ENCODE results near the gene DAPK1. TPM values are rescaled to one million over a fixed set of nuclear protein-coding genes. Genes with fewer than 3 reads are reported as not detected.

Gene DAPK1
- total and polyA plus RNA-seq, 3 experiments from 2014 or later, result 3.7 to 4.3 TPM; not detected in 1

- Mint-ChIP-seq H3K36me3 (no peaks in the 10 kb centered on the region), H3K9me3 (peaks cover 0 to 3% (median 0%) of the 10 kb centered on the region in 5 donors), H3K27me3 (peaks cover 0 to 3% of the 10 kb centered on the region in 2 donors), H3K4me3 (no peak overlapping the region), H3K4me1 (no peaks in the 10 kb centered on the region), H3K27ac (no peak overlapping the region)
- Histone ChIP-seq H3K27me3 (ENCODE audit: insufficient read depth, low read length, poor library complexity, severe bottlenecking) (no peaks in the 10 kb centered on the region), H3K36me3 (ENCODE audit: insufficient read depth, low read length) (no peaks in the 10 kb centered on the region), H3K27ac (ENCODE audit: low read depth, low read length) (no peak overlapping the region), H3K4me1 (ENCODE audit: insufficient read depth, low read length) (no peaks in the 10 kb centered on the region), H3K4me3 (ENCODE audit: low read length) (no peak overlapping the region), H3K9me3 (ENCODE audit: low read length) (no peaks in the 10 kb centered on the region)
- no peak for DNase-seq
- ChIA-PET POLR2A (no interaction called here), CTCF (no interaction called here)
Measured at GRCh38 chr9:87564791-87565241, 67.1 kb downstream of the DAPK1 start.

GRCh38 chr9:87567001-87567400 is 69.3 kb downstream of the DAPK1 start:
- H3K36me3 Mint-ChIP-seq, result no peaks in the 10 kb centered on the region
- Histone ChIP-seq H3K36me3 (ENCODE audit: insufficient read depth, low read length) (no peaks in the 10 kb centered on the region), H3K4me3 (ENCODE audit: low read length) (no peak overlapping the region), H3K27ac (ENCODE audit: low read depth, low read length) (no peak overlapping the region), H3K4me1 (ENCODE audit: insufficient read depth, low read length) (no peaks in the 10 kb centered on the region), H3K9me3 (ENCODE audit: low read length) (no peaks in the 10 kb centered on the region), H3K27me3 (ENCODE audit: insufficient read depth, low read length, poor library complexity, severe bottlenecking) (no peaks in the 10 kb centered on the region)
- H3K27me3 Mint-ChIP-seq, result peaks cover 0 to 5% of the 10 kb centered on the region in 2 donors
- no peaks in the 10 kb centered on the region for H3K4me1 Mint-ChIP-seq
- ChIA-PET POLR2A (no interaction called here), CTCF (no interaction called here)
- no peak for DNase-seq
- peaks cover 0 to 3% (median 0%) of the 10 kb centered on the region in 5 donors for H3K9me3 Mint-ChIP-seq
- H3K4me3 Mint-ChIP-seq, result no peak overlapping the region
- no peak overlapping the region for H3K27ac Mint-ChIP-seq

- Mint-ChIP-seq H3K36me3 (no peaks in the 10 kb centered on the region), H3K27me3 (peaks cover 0 to 5% of the 10 kb centered on the region in 2 donors), H3K4me1 (no peaks in the 10 kb centered on the region), H3K4me3 (no peak overlapping the region), H3K9me3 (peaks cover 0 to 3% (median 0%) of the 10 kb centered on the region in 5 donors), H3K27ac (no peak overlapping the region)
- Histone ChIP-seq H3K4me3 (ENCODE audit: low read length) (no peak overlapping the region), H3K36me3 (ENCODE audit: insufficient read depth, low read length) (no peaks in the 10 kb centered on the region), H3K9me3 (ENCODE audit: low read length) (no peaks in the 10 kb centered on the region), H3K27me3 (ENCODE audit: insufficient read depth, low read length, poor library complexity, severe bottlenecking) (no peaks in the 10 kb centered on the region), H3K4me1 (ENCODE audit: insufficient read depth, low read length) (no peaks in the 10 kb centered on the region), H3K27ac (ENCODE audit: low read depth, low read length) (no peak overlapping the region)
- DNase-seq, result no peak
- POLR2A ChIA-PET, result no interaction called here
- CTCF ChIA-PET, result no interaction called here
Measured at GRCh38 chr9:87567571-87567970, 69.9 kb downstream of the DAPK1 start.

GRCh38 chr9:87567983-87568382 is 70.3 kb downstream of the DAPK1 start:
- no peak overlapping the region for H3K27ac ChIP-seq (ENCODE audit: low read depth, low read length)
- ChIA-PET CTCF (no interaction called here), POLR2A (no interaction called here)
- Mint-ChIP-seq H3K9me3 (peaks cover 0 to 3% (median 0%) of the 10 kb centered on the region in 5 donors), H3K4me1 (no peaks in the 10 kb centered on the region), H3K27me3 (peaks cover 0 to 5% of the 10 kb centered on the region in 2 donors), H3K4me3 (no peak overlapping the region), H3K36me3 (no peaks in the 10 kb centered on the region), H3K27ac (no peak overlapping the region)
- H3K27me3 ChIP-seq (ENCODE audit: insufficient read depth, low read length, poor library complexity, severe bottlenecking), result no peaks in the 10 kb centered on the region
- H3K4me1 ChIP-seq (ENCODE audit: insufficient read depth, low read length), result no peaks in the 10 kb centered on the region
- H3K9me3 ChIP-seq (ENCODE audit: low read length), result no peaks in the 10 kb centered on the region
- H3K36me3 ChIP-seq (ENCODE audit: insufficient read depth, low read length), result no peaks in the 10 kb centered on the region
- H3K4me3 ChIP-seq (ENCODE audit: low read length), result no peak overlapping the region
- DNase-seq, result no peak

GRCh38 chr9:87568401-87568800 is 70.7 kb downstream of the DAPK1 start:
- H3K27ac ChIP-seq (ENCODE audit: low read depth, low read length), result no peak overlapping the region
- CTCF ChIA-PET, result no interaction called here
- no peaks in the 10 kb centered on the region for H3K4me1 Mint-ChIP-seq
- H3K4me3 ChIP-seq (ENCODE audit: low read length), result no peak overlapping the region
- H3K36me3 ChIP-seq (ENCODE audit: insufficient read depth, low read length), result no peaks in the 10 kb centered on the region
- H3K9me3 ChIP-seq (ENCODE audit: low read length), result no peaks in the 10 kb centered on the region
- H3K27me3 ChIP-seq (ENCODE audit: insufficient read depth, low read length, poor library complexity, severe bottlenecking), result no peaks in the 10 kb centered on the region
- no peak for DNase-seq
- H3K9me3 Mint-ChIP-seq, result peaks cover 0 to 3% (median 0%) of the 10 kb centered on the region in 5 donors
- H3K4me3 Mint-ChIP-seq, result no peak overlapping the region
- no peak overlapping the region for H3K27ac Mint-ChIP-seq
- H3K4me1 ChIP-seq (ENCODE audit: insufficient read depth, low read length), result no peaks in the 10 kb centered on the region
- POLR2A ChIA-PET, result no interaction called here
- H3K36me3 Mint-ChIP-seq, result no peaks in the 10 kb centered on the region
- H3K27me3 Mint-ChIP-seq, result peaks cover 0 to 5% of the 10 kb centered on the region in 2 donors

GRCh38 chr9:87569008-87569509 is 71.4 kb downstream of the DAPK1 start:
- no peaks in the 10 kb centered on the region for H3K27me3 ChIP-seq (ENCODE audit: insufficient read depth, low read length, poor library complexity, severe bottlenecking)
- Mint-ChIP-seq H3K4me1 (no peaks in the 10 kb centered on the region), H3K4me3 (no peak overlapping the region), H3K9me3 (peaks cover 0 to 3% (median 0%) of the 10 kb centered on the region in 5 donors), H3K27me3 (peaks cover 4 to 5% of the 10 kb centered on the region in 2 donors), H3K36me3 (no peaks in the 10 kb centered on the region), H3K27ac (no peak overlapping the region)
- ChIA-PET CTCF (no interaction called here), POLR2A (no interaction called here)
- no peak for DNase-seq
- no peak overlapping the region for H3K27ac ChIP-seq (ENCODE audit: low read depth, low read length)
- no peaks in the 10 kb centered on the region for H3K36me3 ChIP-seq (ENCODE audit: insufficient read depth, low read length)
- no peak overlapping the region for H3K4me3 ChIP-seq (ENCODE audit: low read length)
- H3K4me1 ChIP-seq (ENCODE audit: insufficient read depth, low read length), result no peaks in the 10 kb centered on the region
- H3K9me3 ChIP-seq (ENCODE audit: low read length), result no peaks in the 10 kb centered on the region

GRCh38 chr9:87569518-87569917 is 71.9 kb downstream of the DAPK1 start:
- ChIA-PET CTCF (no interaction called here), POLR2A (no interaction called here)
- no peaks in the 10 kb centered on the region for H3K36me3 Mint-ChIP-seq
- Histone ChIP-seq H3K9me3 (ENCODE audit: low read length) (no peaks in the 10 kb centered on the region), H3K4me1 (ENCODE audit: insufficient read depth, low read length) (no peaks in the 10 kb centered on the region), H3K36me3 (ENCODE audit: insufficient read depth, low read length) (no peaks in the 10 kb centered on the region), H3K27ac (ENCODE audit: low read depth, low read length) (no peak overlapping the region), H3K4me3 (ENCODE audit: low read length) (no peak overlapping the region), H3K27me3 (ENCODE audit: insufficient read depth, low read length, poor library complexity, severe bottlenecking) (no peaks in the 10 kb centered on the region)
- H3K27ac Mint-ChIP-seq, result no peak overlapping the region
- H3K27me3 Mint-ChIP-seq, result peaks cover 5% of the 10 kb centered on the region in 2 donors
- no peak for DNase-seq
- peaks cover 0 to 3% (median 0%) of the 10 kb centered on the region in 5 donors for H3K9me3 Mint-ChIP-seq
- no peaks in the 10 kb centered on the region for H3K4me1 Mint-ChIP-seq
- no peak overlapping the region for H3K4me3 Mint-ChIP-seq

GRCh38 chr9:87570000-87570908 is 72.6 kb downstream of the DAPK1 start:
- no peak overlapping the region for H3K27ac ChIP-seq (ENCODE audit: low read depth, low read length)
- Mint-ChIP-seq H3K4me1 (no peaks in the 10 kb centered on the region), H3K27ac (peak overlapping the region in 1 of 8 donors; percentile 15), H3K27me3 (peaks cover 5% of the 10 kb centered on the region in 2 donors), H3K9me3 (no peaks in the 10 kb centered on the region), H3K4me3 (no peak overlapping the region), H3K36me3 (no peaks in the 10 kb centered on the region)
- no peaks in the 10 kb centered on the region for H3K36me3 ChIP-seq (ENCODE audit: insufficient read depth, low read length)
- no peak for DNase-seq
- H3K4me1 ChIP-seq (ENCODE audit: insufficient read depth, low read length), result no peaks in the 10 kb centered on the region
- no peak overlapping the region for H3K4me3 ChIP-seq (ENCODE audit: low read length)
- ChIA-PET CTCF (no interaction called here), POLR2A (no interaction called here)
- no peaks in the 10 kb centered on the region for H3K9me3 ChIP-seq (ENCODE audit: low read length)
- H3K27me3 ChIP-seq (ENCODE audit: insufficient read depth, low read length, poor library complexity, severe bottlenecking), result no peaks in the 10 kb centered on the region

Data from CD8-positive, alpha-beta memory T cell (primary cell).